22Rv1 (cell line): ENCODE results near the gene UQCRC1.

Source experiments
- ZFX ChIP-seq: fragments of 450-650 bp; IDR thresholded peaks from 2 replicates; pipeline ENCODE4 v1.6.1; 2017; ENCODE audit warnings: antibody characterized with exemption, borderline replicate concordance
- TF ChIP-seq, protein P1 (sequence below): fragments of 450-650 bp; IDR thresholded peaks from 2 replicates; pipeline ENCODE4 v1.5.1; 2017; ENCODE audit warnings: mild to moderate bottlenecking

DNA sequence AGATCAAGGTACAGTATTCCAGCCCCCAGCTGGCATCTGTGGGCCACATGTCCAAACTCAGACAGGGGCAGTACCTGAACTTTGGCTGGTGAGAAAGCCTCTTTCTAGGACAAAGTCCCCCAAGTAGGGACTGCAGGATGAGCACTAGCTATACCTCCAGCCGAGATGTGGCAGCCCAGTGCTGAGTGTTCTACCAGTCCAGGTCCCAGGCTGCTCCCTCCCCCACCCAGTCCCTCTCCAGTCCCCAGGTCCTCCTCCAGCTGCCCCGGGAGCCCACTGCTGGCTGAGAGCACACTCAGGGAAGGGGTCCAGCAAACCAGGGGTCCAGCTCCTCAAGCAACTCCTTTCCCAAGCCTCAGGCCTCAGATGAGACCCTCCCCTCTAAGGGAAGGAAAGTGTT, 24.3 kb upstream of the UQCRC1 start:
- TF ChIP-seq, protein P1, sequence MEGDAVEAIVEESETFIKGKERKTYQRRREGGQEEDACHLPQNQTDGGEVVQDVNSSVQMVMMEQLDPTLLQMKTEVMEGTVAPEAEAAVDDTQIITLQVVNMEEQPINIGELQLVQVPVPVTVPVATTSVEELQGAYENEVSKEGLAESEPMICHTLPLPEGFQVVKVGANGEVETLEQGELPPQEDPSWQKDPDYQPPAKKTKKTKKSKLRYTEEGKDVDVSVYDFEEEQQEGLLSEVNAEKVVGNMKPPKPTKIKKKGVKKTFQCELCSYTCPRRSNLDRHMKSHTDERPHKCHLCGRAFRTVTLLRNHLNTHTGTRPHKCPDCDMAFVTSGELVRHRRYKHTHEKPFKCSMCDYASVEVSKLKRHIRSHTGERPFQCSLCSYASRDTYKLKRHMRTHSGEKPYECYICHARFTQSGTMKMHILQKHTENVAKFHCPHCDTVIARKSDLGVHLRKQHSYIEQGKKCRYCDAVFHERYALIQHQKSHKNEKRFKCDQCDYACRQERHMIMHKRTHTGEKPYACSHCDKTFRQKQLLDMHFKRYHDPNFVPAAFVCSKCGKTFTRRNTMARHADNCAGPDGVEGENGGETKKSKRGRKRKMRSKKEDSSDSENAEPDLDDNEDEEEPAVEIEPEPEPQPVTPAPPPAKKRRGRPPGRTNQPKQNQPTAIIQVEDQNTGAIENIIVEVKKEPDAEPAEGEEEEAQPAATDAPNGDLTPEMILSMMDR, result no peak
- TF ChIP-seq ZFX, result no peak
